SK-N-MC (cell line): Measurements from ENCODE around the gene SOBP.

ENCODE experiments used
- EZH2 ChIP-seq: fragments of 200-600 bp; sonication (generic); IDR thresholded peaks from one replicate; pipeline ENCODE4 v1.6.1; 2017; ENCODE audit warnings: antibody characterized with exemption
- FOXP2 ChIP-seq: optimal IDR thresholded peaks from 2 replicates; pipeline ENCODE3; 2011; ENCODE audit warnings: mild to moderate bottlenecking, moderate library complexity; ENCODE audit not compliant: insufficient read depth; ENCODE audit errors: extremely low read length, control extremely low read depth
- POLR2AphosphoS5 ChIP-seq: IDR thresholded peaks from 2 replicates; pipeline ENCODE4 v1.6.1; 2012; ENCODE audit warnings: mild to moderate bottlenecking, low read depth, low read length, borderline replicate concordance

GRCh38 chr6:107618672-107619071 lies 128.8 kb downstream of the SOBP start:
- TF ChIP-seq POLR2AphosphoS5 (no peak), FOXP2 (no peak), EZH2 (no peak)
